HepG2 (cell line): ENCODE measurements around the gene WDR5B. TPM values are rescaled to one million over a fixed set of nuclear protein-coding genes. Genes with fewer than 3 reads are reported as not detected.

Experiments used
- CCAR2 ChIP-seq: fragments of 200-400 bp; formaldehyde crosslinking; optimal IDR thresholded peaks from 2 replicates; pipeline ENCODE3; 2018; ENCODE audit warnings: low read depth, mild to moderate bottlenecking, low read length, moderate library complexity
- DNMT1 ChIP-seq: sonication (generic); formaldehyde crosslinking; IDR thresholded peaks from 2 replicates; pipeline ENCODE4 v1.5.1; 2020; ENCODE audit warnings: mild to moderate bottlenecking, missing genetic modification reagents
- FOSL1 ChIP-seq: sonication (generic); formaldehyde crosslinking; IDR thresholded peaks from 2 replicates; pipeline ENCODE4 v1.9.0; 2021; ENCODE audit warnings: missing genetic modification reagents, borderline replicate concordance
- IRF1 ChIP-seq: sonication (generic); formaldehyde crosslinking; IDR thresholded peaks from 2 replicates; pipeline ENCODE4 v1.4.0; 2020; ENCODE audit warnings: low read depth, mild to moderate bottlenecking, missing genetic modification reagents
- KAT2B ChIP-seq: fragments of 150-350 bp; IDR thresholded peaks from 2 replicates; pipeline ENCODE4 v1.6.1; 2014; ENCODE audit warnings: low read depth, low read length, borderline replicate concordance
- NAIF1 ChIP-seq: sonication (generic); formaldehyde crosslinking; IDR thresholded peaks from 2 replicates; pipeline ENCODE4 v1.5.0; 2020; ENCODE audit warnings: mild to moderate bottlenecking, missing genetic modification reagents, borderline replicate concordance
- RAD21 ChIP-seq: fragments of 450-650 bp; formaldehyde crosslinking; IDR thresholded peaks from 2 replicates; pipeline ENCODE4 v1.5.0; 2020; ENCODE audit warnings: mild to moderate bottlenecking
- RARG ChIP-seq: sonication (generic); formaldehyde crosslinking; IDR thresholded peaks from 2 replicates; pipeline ENCODE4 v1.4.0; 2020; ENCODE audit warnings: low read depth, mild to moderate bottlenecking, missing genetic modification reagents
- ZBTB25 ChIP-seq: IDR thresholded peaks from 2 replicates; pipeline ENCODE4 v1.6.1; 2018; ENCODE audit warnings: missing genetic modification reagents
- ZBTB43 ChIP-seq: sonication (generic); formaldehyde crosslinking; conservative IDR thresholded peaks from 2 replicates; pipeline ENCODE4 v1.4.0; 2020; ENCODE audit warnings: missing genetic modification reagents
- ZMYM2 ChIP-seq: sonication (generic); formaldehyde crosslinking; IDR thresholded peaks from 2 replicates; pipeline ENCODE4 v1.8.0; 2022; ENCODE audit warnings: mild to moderate bottlenecking, missing genetic modification reagents
- ZNF101 ChIP-seq: sonication (generic); formaldehyde crosslinking; IDR thresholded peaks from 2 replicates; pipeline ENCODE4 v1.4.0; 2020; ENCODE audit warnings: mild to moderate bottlenecking, low read depth, missing genetic modification reagents, borderline replicate concordance
- ZNF263 ChIP-seq: sonication (generic); formaldehyde crosslinking; IDR thresholded peaks from 2 replicates; pipeline ENCODE4 v1.4.0; 2020; ENCODE audit warnings: missing genetic modification reagents
- ZNF335 ChIP-seq: sonication (generic); formaldehyde crosslinking; IDR thresholded peaks from 2 replicates; pipeline ENCODE4 v1.4.0; 2020; ENCODE audit warnings: missing genetic modification reagents
- ZNF792 ChIP-seq: IDR thresholded peaks from 2 replicates; pipeline ENCODE4 v1.6.1; 2016
- ZSCAN29 ChIP-seq: sonication (generic); formaldehyde crosslinking; conservative IDR thresholded peaks from 2 replicates; pipeline ENCODE4 v1.4.0; 2020; ENCODE audit warnings: mild to moderate bottlenecking, missing genetic modification reagents
- polyA plus RNA-seq, 8 experiments: library from polyadenylated mRNA; depleted of rRNA in 3 of 8; stranded (reverse) in 7 of 8; unstranded in 1 of 8; fragments of >200 nt; fragmentation: Illumina TruSeq in 4 of 8; extraction: Trizol in 4 of 8; gene quantifications; 2 replicates each; pipeline versions ENCODE4 v1.2.1 to v1.2.3, GENCODE V29; 2011 to 2016; ENCODE audit warnings: low read depth in 4 of 8, missing spikeins in 1 of 8, mixed read lengths in 1 of 8; ENCODE audit not compliant: insufficient read depth in 1 of 8
- total RNA-seq, 5 experiments: library from RNA; depleted of rRNA; stranded (reverse); fragments of >200 nt; fragmentation: Illumina TruSeq; extraction: Trizol; gene quantifications; 2 replicates each; pipeline ENCODE4 v1.2.3, GENCODE V29; 2016; ENCODE audit warnings: low read depth in 1 of 5

Gene WDR5B
- total and polyA plus RNA-seq, 2 of the 13 experiments (the other 11 are each of a cell fraction or from before 2014, with no cell fraction given): 2.5 to 3.6 TPM

- no peak for TF ChIP-seq IRF1 (CRISPR knock-in tag)
- no peak for TF ChIP-seq ZNF335
- TF ChIP-seq ZMYM2 (CRISPR knock-in tag): no peak
- TF ChIP-seq RARG (CRISPR knock-in tag): no peak
- TF ChIP-seq ZNF792 (CRISPR knock-in tag): 0 out of 2 replicates have a peak, but pooled peaks have one; percentile 23
- no peak for TF ChIP-seq ZSCAN29 (CRISPR knock-in tag)
- TF ChIP-seq DNMT1: no peak
- TF ChIP-seq KAT2B: no peak
- no peak for TF ChIP-seq ZNF263 (CRISPR knock-in tag)
- peak; percentile 42; the same call in 1 of the 2 replicates for TF ChIP-seq RAD21 (CRISPR knock-in tag)
- TF ChIP-seq ZBTB25 (CRISPR knock-in tag): 0 out of 2 replicates have a peak, but pooled peaks have one; percentile 36
- TF ChIP-seq CCAR2: no peak
- TF ChIP-seq ZBTB43 (CRISPR knock-in tag): no peak
- TF ChIP-seq FOSL1 (CRISPR knock-in tag): no peak
- no peak for TF ChIP-seq ZNF101 (CRISPR knock-in tag)
- no peak for TF ChIP-seq NAIF1
Measured at GRCh38 chr3:122392868-122393844, 22.7 kb downstream of the WDR5B start (continued).
